Tibial nerve (tissue), 4 donors: ENCODE results near the gene SGPL1. TPM values are rescaled to one million over a fixed set of nuclear protein-coding genes. Genes with fewer than 3 reads are reported as not detected.

Experiments used
- DNase-seq, 2 donors: peaks; one replicate each; pipeline ENCODE4 v3.0.0-alpha.2; 2019; ENCODE audit warnings: low spot score in 2 of 2
- H3K27ac ChIP-seq, 4 donors: fragments of 200-600 bp; sonication (generic) in 3 of 4; one replicate each; pipeline ENCODE4 v1.5.1; 2017 to 2019; ENCODE audit warnings: mild to moderate bottlenecking in 1 of 4
- H3K27me3 ChIP-seq, 2 donors: fragments of 200-600 bp; sonication (generic) in 1 of 2; one replicate each; pipeline versions ENCODE4 v1.5.1 to v1.6.0; 2017 to 2019
- H3K36me3 ChIP-seq, 3 donors: fragments of 200-600 bp; sonication (generic); one replicate each; pipeline ENCODE4 v1.5.1; 2018 to 2019
- H3K4me1 ChIP-seq, 4 donors: fragments of 200-600 bp; sonication (generic) in 3 of 4; one replicate each; pipeline ENCODE4 v1.5.1; 2017 to 2019
- H3K4me3 ChIP-seq, 4 donors: fragments of 200-600 bp; sonication (generic) in 3 of 4; one replicate each; pipeline ENCODE4 v1.5.1; 2017 to 2019; ENCODE audit warnings: mild to moderate bottlenecking in 1 of 4, moderate library complexity in 1 of 4
- H3K9me3 ChIP-seq, 4 donors: fragments of 200-600 bp; sonication (generic) in 3 of 4; one replicate each; pipeline ENCODE4 v1.5.1; 2017 to 2019
- EP300 ChIP-seq, 2 donors: sonication (generic); formaldehyde crosslinking; IDR thresholded peaks; one replicate each; pipeline ENCODE4 v1.6.1; 2017; ENCODE audit warnings: antibody characterized with exemption in 2 of 2, mild to moderate bottlenecking in 1 of 2
- POLR2A ChIP-seq, 2 donors: fragments of 450-650 bp; IDR thresholded peaks; one replicate each; pipeline ENCODE4 v1.6.1; 2017; ENCODE audit warnings: antibody characterized with exemption in 2 of 2, mild to moderate bottlenecking in 2 of 2, moderate library complexity in 2 of 2
- WGBS, 2 donors: methylation state at CpG; one replicate each; pipeline ENCODE4 v1.1.5; 2018; 5-methylcytosine and 5-hydroxymethylcytosine counted together
- total RNA-seq, 4 donors: library from RNA; depleted of rRNA; stranded (reverse); fragments of >200 nt; gene quantifications; one replicate each; pipeline ENCODE4 v1.1.0, GENCODE V29; 2016
- TF ChIP-seq, protein P1 (sequence below), 5 experiments: fragments of 200-600 bp in 3 of 5; fragments of 450-650 bp in 2 of 5; sonication (generic) in 3 of 5; IDR thresholded peaks; one replicate each; pipeline ENCODE4 v1.5.1; 2016 to 2019; ENCODE audit warnings: antibody characterized with exemption in 5 of 5, mild to moderate bottlenecking in 3 of 5, moderate library complexity in 2 of 5

The SGPL1 gene
- total RNA-seq, 4 donors from 2014 or later, result 21.1 to 31.0 (median 24.5) TPM

DNA sequence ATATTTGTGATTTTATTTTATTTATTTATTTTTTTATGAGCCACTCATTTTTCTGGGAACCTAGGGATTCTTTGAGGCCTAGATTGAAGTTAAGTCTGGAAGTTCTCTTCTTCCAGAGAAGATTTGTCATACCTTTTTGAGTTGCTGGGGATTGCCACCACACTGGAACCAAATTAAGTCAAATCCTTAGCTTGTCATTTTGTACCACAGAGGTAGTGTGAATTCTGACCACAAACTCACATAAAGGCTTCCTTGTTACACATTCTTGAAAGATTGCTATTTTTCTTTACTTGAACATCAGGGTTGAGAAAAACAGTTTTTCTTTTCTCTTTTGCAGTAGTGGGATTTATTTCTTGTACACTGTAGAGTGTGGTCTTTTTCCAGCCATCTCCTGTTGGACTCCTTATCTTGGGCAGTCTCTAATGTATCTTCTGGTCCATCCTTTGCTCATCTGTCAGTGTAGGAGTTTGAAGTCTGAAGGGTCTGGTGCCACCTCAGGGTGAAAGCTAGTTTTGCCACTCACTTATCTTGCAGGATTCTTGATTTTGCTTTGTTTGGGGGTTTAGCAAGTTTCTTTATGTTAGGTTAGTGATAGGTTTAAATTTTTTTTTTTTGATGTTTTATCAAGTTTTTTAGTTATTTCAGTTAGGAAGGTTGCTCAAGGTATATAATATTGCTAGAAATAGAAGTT lies 47.9 kb downstream of the SGPL1 start:
- Histone ChIP-seq H3K4me1 (no peaks in the 10 kb centered on the region), H3K4me3 (no peak overlapping the region), H3K9me3 (no peaks in the 10 kb centered on the region), H3K27ac (no peak overlapping the region), H3K36me3 (peaks cover 0 to 65% (median 4%) of the 10 kb centered on the region in 3 donors), H3K27me3 (no peaks in the 10 kb centered on the region)
- TF ChIP-seq POLR2A (IDR thresholded peaks at IDR 0.05), result no peak
- TF ChIP-seq EP300 (IDR thresholded peaks at IDR 0.05), result no peak
- TF ChIP-seq, protein P1, sequence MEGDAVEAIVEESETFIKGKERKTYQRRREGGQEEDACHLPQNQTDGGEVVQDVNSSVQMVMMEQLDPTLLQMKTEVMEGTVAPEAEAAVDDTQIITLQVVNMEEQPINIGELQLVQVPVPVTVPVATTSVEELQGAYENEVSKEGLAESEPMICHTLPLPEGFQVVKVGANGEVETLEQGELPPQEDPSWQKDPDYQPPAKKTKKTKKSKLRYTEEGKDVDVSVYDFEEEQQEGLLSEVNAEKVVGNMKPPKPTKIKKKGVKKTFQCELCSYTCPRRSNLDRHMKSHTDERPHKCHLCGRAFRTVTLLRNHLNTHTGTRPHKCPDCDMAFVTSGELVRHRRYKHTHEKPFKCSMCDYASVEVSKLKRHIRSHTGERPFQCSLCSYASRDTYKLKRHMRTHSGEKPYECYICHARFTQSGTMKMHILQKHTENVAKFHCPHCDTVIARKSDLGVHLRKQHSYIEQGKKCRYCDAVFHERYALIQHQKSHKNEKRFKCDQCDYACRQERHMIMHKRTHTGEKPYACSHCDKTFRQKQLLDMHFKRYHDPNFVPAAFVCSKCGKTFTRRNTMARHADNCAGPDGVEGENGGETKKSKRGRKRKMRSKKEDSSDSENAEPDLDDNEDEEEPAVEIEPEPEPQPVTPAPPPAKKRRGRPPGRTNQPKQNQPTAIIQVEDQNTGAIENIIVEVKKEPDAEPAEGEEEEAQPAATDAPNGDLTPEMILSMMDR (IDR thresholded peaks at IDR 0.05), result no peak
- no peak for DNase-seq

DNA sequence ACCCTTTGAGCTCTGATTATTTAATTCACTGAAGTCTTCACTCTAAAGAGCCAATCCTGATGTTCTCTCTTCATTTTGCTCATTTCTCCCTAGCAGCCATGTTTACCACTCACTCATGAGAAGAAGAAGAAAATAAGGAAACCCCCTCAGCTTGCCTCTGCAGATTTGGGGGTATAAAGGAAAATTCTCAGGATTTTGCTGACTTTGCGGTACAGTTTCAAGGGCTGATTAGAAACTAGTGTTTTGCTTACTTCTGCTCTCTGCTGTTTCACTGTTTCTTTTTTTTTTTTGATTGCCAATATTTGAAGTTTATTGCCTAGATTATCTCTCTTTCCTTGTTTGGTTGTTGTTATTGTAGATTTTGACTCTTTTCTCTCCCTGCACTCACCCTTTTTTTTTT lies 49.2 kb downstream of the SGPL1 start:
- H3K4me3 ChIP-seq, result no peak overlapping the region
- H3K27ac ChIP-seq, result no peak overlapping the region
- H3K27me3 ChIP-seq, result no peaks in the 10 kb centered on the region
- H3K4me1 ChIP-seq, result no peaks in the 10 kb centered on the region
- H3K9me3 ChIP-seq, result no peaks in the 10 kb centered on the region
- DNase-seq, result no peak
- WGBS, 2 donors, result 100% methylated on average over 1 of the region's 1 CpG
- TF ChIP-seq POLR2A (IDR thresholded peaks at IDR 0.05) (no peak), EP300 (IDR thresholded peaks at IDR 0.05) (no peak)
- TF ChIP-seq, protein P1 (IDR thresholded peaks at IDR 0.05), result no peak
- peaks cover 0 to 61% (median 2%) of the 10 kb centered on the region in 3 donors for H3K36me3 ChIP-seq

- no peaks in the 10 kb centered on the region for H3K9me3 ChIP-seq
- H3K27ac ChIP-seq, result no peak overlapping the region
- H3K4me3 ChIP-seq, result no peak overlapping the region
- TF ChIP-seq, protein P1 (IDR thresholded peaks at IDR 0.05), result no peak
- TF ChIP-seq EP300 (IDR thresholded peaks at IDR 0.05) (peak; percentile 70), POLR2A (IDR thresholded peaks at IDR 0.05) (no peak)
- WGBS, 2 donors, result 73 to 84% methylated on average over 4 of the region's 4 CpGs
- DNase-seq, result no peak
- no peaks in the 10 kb centered on the region for H3K4me1 ChIP-seq
- peaks cover 0 to 61% (median 2%) of the 10 kb centered on the region in 3 donors for H3K36me3 ChIP-seq
- H3K27me3 ChIP-seq, result no peaks in the 10 kb centered on the region
Observed at GRCh38 chr10:70866424-70866823, 50.7 kb downstream of the SGPL1 start.

GRCh38 chr10:70872291-70872690 lies 56.5 kb downstream of the SGPL1 start:
- 89 to 93% methylated on average over 7 of the region's 7 CpGs for WGBS, 2 donors
- Histone ChIP-seq H3K4me1 (no peaks in the 10 kb centered on the region), H3K36me3 (peaks cover 0 to 79% (median 0%) of the 10 kb centered on the region in 3 donors), H3K4me3 (no peak overlapping the region), H3K9me3 (no peaks in the 10 kb centered on the region), H3K27me3 (no peaks in the 10 kb centered on the region), H3K27ac (no peak overlapping the region)
- TF ChIP-seq POLR2A (IDR thresholded peaks at IDR 0.05), result no peak
- TF ChIP-seq, protein P1 (IDR thresholded peaks at IDR 0.05), result no peak
- no peak for TF ChIP-seq EP300 (IDR thresholded peaks at IDR 0.05)
- DNase-seq, result no peak

DNA sequence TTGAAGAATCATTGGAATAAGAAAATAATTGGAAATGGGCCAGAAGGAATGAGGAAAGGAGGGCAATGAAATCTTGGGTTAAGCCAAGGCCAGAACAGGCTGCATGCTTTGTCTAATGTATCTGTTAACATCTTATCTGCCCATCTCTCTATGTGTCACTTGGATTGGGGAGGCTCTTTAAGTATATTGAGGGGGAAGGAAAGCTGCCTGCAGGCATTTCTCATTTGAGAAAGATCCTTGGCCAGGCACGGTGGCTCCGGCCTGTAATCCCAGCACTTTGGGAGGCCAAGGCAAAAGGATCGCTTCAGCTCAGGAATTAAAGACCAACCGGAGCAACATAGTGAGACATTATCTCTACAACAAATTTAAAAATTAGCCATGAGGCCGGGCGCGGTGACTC lies 58.3 kb downstream of the SGPL1 start:
- H3K36me3 ChIP-seq, result peaks cover 0 to 90% (median 3%) of the 10 kb centered on the region in 3 donors
- no peaks in the 10 kb centered on the region for H3K4me1 ChIP-seq
- 84 to 89% methylated on average over 7 of the region's 7 CpGs for WGBS, 2 donors
- H3K27me3 ChIP-seq, result no peaks in the 10 kb centered on the region
- H3K9me3 ChIP-seq, result no peaks in the 10 kb centered on the region
- no peak overlapping the region for H3K4me3 ChIP-seq
- TF ChIP-seq POLR2A (IDR thresholded peaks at IDR 0.05) (no peak), EP300 (IDR thresholded peaks at IDR 0.05) (no peak)
- TF ChIP-seq, protein P1 (IDR thresholded peaks at IDR 0.05), result no peak
- no peak overlapping the region for H3K27ac ChIP-seq
- DNase-seq, result no peak
